ENCODE results near the gene ZKSCAN3. TPM values are rescaled to one million over a fixed set of nuclear protein-coding genes. Genes with fewer than 3 reads are reported as not detected.
A peak's percentile ranks its signal among the peaks of the same experiment; 100 is the strongest.
"Not testable (repeated sequence)": the region's sequence is repeated elsewhere in the genome, so short reads cannot be mapped to it uniquely, and the experiment has no call there.

The ZKSCAN3 gene
- total RNA-seq, 1 donor from 2014 or later, result 6.3 TPM

GRCh38 chr6:28393912-28394662 is 44.3 kb downstream of the ZKSCAN3 start:
- Histone ChIP-seq H3K36me3 (ENCODE audit: control insufficient read depth in 3 of 3, insufficient read depth in 3 of 3, low read length in 3 of 3) (peaks cover 6 to 22% (median 7%) of the 10 kb centered on the region in 3 donors), H3K4me1 (ENCODE audit: control insufficient read depth in 3 of 3, insufficient read depth in 3 of 3, low read length in 3 of 3) (peaks cover 0 to 7% (median 0%) of the 10 kb centered on the region in 3 donors), H3K9me3 (ENCODE audit: control insufficient read depth in 3 of 3, low read length in 3 of 3) (no peaks in the 10 kb centered on the region), H3K27me3 (ENCODE audit: control insufficient read depth in 3 of 3, insufficient read depth in 3 of 3, low read length in 3 of 3) (peaks cover 0 to under 1% (median 0%) of the 10 kb centered on the region in 3 donors), H3K27ac (ENCODE audit: low read depth, low read length) (no peak overlapping the region), H3K4me3 (ENCODE audit: low read length in 3 of 3) (no peak overlapping the region), H3K9ac (ENCODE audit: low read depth in 1 of 3, low read length in 3 of 3) (no peak overlapping the region)

- no peaks in the 10 kb centered on the region for H3K9me3 ChIP-seq (ENCODE audit: control insufficient read depth in 3 of 3, low read length in 3 of 3)
- no peak overlapping the region for H3K9ac ChIP-seq (ENCODE audit: low read depth in 1 of 3, low read length in 3 of 3)
- no peak overlapping the region for H3K4me3 ChIP-seq (ENCODE audit: low read length in 3 of 3)
- H3K4me1 ChIP-seq (ENCODE audit: control insufficient read depth in 3 of 3, insufficient read depth in 3 of 3, low read length in 3 of 3), result peaks cover 8 to 12% (median 8%) of the 10 kb centered on the region in 3 donors
- H3K27ac ChIP-seq (ENCODE audit: low read depth, low read length), result no peak overlapping the region
- peaks cover 0 to 8% (median 2%) of the 10 kb centered on the region in 3 donors for H3K36me3 ChIP-seq (ENCODE audit: control insufficient read depth in 3 of 3, insufficient read depth in 3 of 3, low read length in 3 of 3)
- H3K27me3 ChIP-seq (ENCODE audit: control insufficient read depth in 3 of 3, insufficient read depth in 3 of 3, low read length in 3 of 3), result peaks cover 0 to 8% (median 0%) of the 10 kb centered on the region in 3 donors
Observed at GRCh38 chr6:28395918-28396317, 46.2 kb downstream of the ZKSCAN3 start.

- Histone ChIP-seq H3K4me3 (ENCODE audit: low read length in 3 of 3) (peak within 1 kb of the TSS; percentile 76 to 91 (median 86)), H3K9ac (ENCODE audit: low read depth in 1 of 3, low read length in 3 of 3) (peak within 1 kb of the TSS; percentile 67 to 83 (median 79)), H3K9me3 (ENCODE audit: control insufficient read depth in 3 of 3, low read length in 3 of 3) (no peaks in the 10 kb centered on the region), H3K27ac (ENCODE audit: low read depth, low read length) (no peak within 1 kb of the TSS), H3K27me3 (ENCODE audit: control insufficient read depth in 3 of 3, insufficient read depth in 3 of 3, low read length in 3 of 3) (peaks cover 0 to 8% (median 0%) of the 10 kb centered on the region in 3 donors), H3K36me3 (ENCODE audit: control insufficient read depth in 3 of 3, insufficient read depth in 3 of 3, low read length in 3 of 3) (peaks cover 0 to 2% (median 0%) of the 10 kb centered on the region in 3 donors), H3K4me1 (ENCODE audit: control insufficient read depth in 3 of 3, insufficient read depth in 3 of 3, low read length in 3 of 3) (peaks cover 8 to 12% (median 8%) of the 10 kb centered on the region in 3 donors)
Observed at GRCh38 chr6:28399350-28400121, 49.8 kb downstream of the ZKSCAN3 start, which contains the start of gene ZSCAN12. ZSCAN12 (minus strand) TSS chr6:28399747; CDS start chr6:28398405, 1,342 bp downstream.

GRCh38 chr6:28400122-28400451 is 50.3 kb downstream of the ZKSCAN3 start:
- H3K9me3 ChIP-seq (ENCODE audit: control insufficient read depth in 3 of 3, low read length in 3 of 3), result no peaks in the 10 kb centered on the region
- H3K4me3 ChIP-seq (ENCODE audit: low read length in 3 of 3), result peak overlapping the region; percentile 76 to 91 (median 86)
- H3K27ac ChIP-seq (ENCODE audit: low read depth, low read length), result no peak overlapping the region
- peaks cover 0 to 2% (median 0%) of the 10 kb centered on the region in 3 donors for H3K36me3 ChIP-seq (ENCODE audit: control insufficient read depth in 3 of 3, insufficient read depth in 3 of 3, low read length in 3 of 3)
- peaks cover 0 to 8% (median 0%) of the 10 kb centered on the region in 3 donors for H3K27me3 ChIP-seq (ENCODE audit: control insufficient read depth in 3 of 3, insufficient read depth in 3 of 3, low read length in 3 of 3)
- H3K4me1 ChIP-seq (ENCODE audit: control insufficient read depth in 3 of 3, insufficient read depth in 3 of 3, low read length in 3 of 3), result peaks cover 8 to 12% (median 8%) of the 10 kb centered on the region in 3 donors
- H3K9ac ChIP-seq (ENCODE audit: low read depth in 1 of 3, low read length in 3 of 3), result peak overlapping the region in 2 of 3 donors; percentile 67 to 79

GRCh38 chr6:28401172-28401571 is 51.4 kb downstream of the ZKSCAN3 start:
- peaks cover 0 to 8% (median 0%) of the 10 kb centered on the region in 3 donors for H3K27me3 ChIP-seq (ENCODE audit: control insufficient read depth in 3 of 3, insufficient read depth in 3 of 3, low read length in 3 of 3)
- H3K4me3 ChIP-seq (ENCODE audit: low read length in 3 of 3), result no peak overlapping the region
- no peak overlapping the region for H3K27ac ChIP-seq (ENCODE audit: low read depth, low read length)
- H3K9me3 ChIP-seq (ENCODE audit: control insufficient read depth in 3 of 3, low read length in 3 of 3), result no peaks in the 10 kb centered on the region
- H3K9ac ChIP-seq (ENCODE audit: low read depth in 1 of 3, low read length in 3 of 3), result no peak overlapping the region
- H3K36me3 ChIP-seq (ENCODE audit: control insufficient read depth in 3 of 3, insufficient read depth in 3 of 3, low read length in 3 of 3), result peaks cover 0 to 2% (median 0%) of the 10 kb centered on the region in 3 donors
- peaks cover 8 to 12% (median 8%) of the 10 kb centered on the region in 3 donors for H3K4me1 ChIP-seq (ENCODE audit: control insufficient read depth in 3 of 3, insufficient read depth in 3 of 3, low read length in 3 of 3)

- Histone ChIP-seq H3K27ac (ENCODE audit: low read depth, low read length) (no peak overlapping the region), H3K9me3 (ENCODE audit: control insufficient read depth in 3 of 3, low read length in 3 of 3) (no peaks in the 10 kb centered on the region), H3K36me3 (ENCODE audit: control insufficient read depth in 3 of 3, insufficient read depth in 3 of 3, low read length in 3 of 3) (no peaks in the 10 kb centered on the region), H3K9ac (ENCODE audit: low read depth in 1 of 3, low read length in 3 of 3) (no peak overlapping the region), H3K4me3 (ENCODE audit: low read length in 3 of 3) (no peak overlapping the region), H3K4me1 (ENCODE audit: control insufficient read depth in 3 of 3, insufficient read depth in 3 of 3, low read length in 3 of 3) (peaks cover 6 to 8% (median 8%) of the 10 kb centered on the region in 3 donors), H3K27me3 (ENCODE audit: control insufficient read depth in 3 of 3, insufficient read depth in 3 of 3, low read length in 3 of 3) (peaks cover 0 to 8% (median 0%) of the 10 kb centered on the region in 3 donors)
Observed at GRCh38 chr6:28402197-28402596, 52.5 kb downstream of the ZKSCAN3 start.

- H3K9ac ChIP-seq (ENCODE audit: low read depth in 1 of 3, low read length in 3 of 3); H3K27ac ChIP-seq (ENCODE audit: low read depth, low read length); H3K4me3 ChIP-seq (ENCODE audit: low read length in 3 of 3); H3K4me1 ChIP-seq (ENCODE audit: control insufficient read depth in 3 of 3, insufficient read depth in 3 of 3, low read length in 3 of 3); H3K36me3 ChIP-seq (ENCODE audit: control insufficient read depth in 3 of 3, insufficient read depth in 3 of 3, low read length in 3 of 3); H3K9me3 ChIP-seq (ENCODE audit: control insufficient read depth in 3 of 3, low read length in 3 of 3): not testable (repeated sequence)
- H3K27me3 ChIP-seq (ENCODE audit: control insufficient read depth in 3 of 3, insufficient read depth in 3 of 3, low read length in 3 of 3), result peaks cover 0 to 10% (median 0%) of the 10 kb centered on the region in 3 donors
Observed at GRCh38 chr6:28403923-28404322, 54.2 kb downstream of the ZKSCAN3 start.

GRCh38 chr6:28407401-28407800 is 57.7 kb downstream of the ZKSCAN3 start:
- Histone ChIP-seq H3K4me3 (ENCODE audit: low read length in 3 of 3) (no peak overlapping the region), H3K36me3 (ENCODE audit: control insufficient read depth in 3 of 3, insufficient read depth in 3 of 3, low read length in 3 of 3) (no peaks in the 10 kb centered on the region), H3K4me1 (ENCODE audit: control insufficient read depth in 3 of 3, insufficient read depth in 3 of 3, low read length in 3 of 3) (no peaks in the 10 kb centered on the region), H3K27me3 (ENCODE audit: control insufficient read depth in 3 of 3, insufficient read depth in 3 of 3, low read length in 3 of 3) (peaks cover 0 to 2% (median 0%) of the 10 kb centered on the region in 3 donors), H3K9ac (ENCODE audit: low read depth in 1 of 3, low read length in 3 of 3) (no peak overlapping the region), H3K27ac (ENCODE audit: low read depth, low read length) (no peak overlapping the region), H3K9me3 (ENCODE audit: control insufficient read depth in 3 of 3, low read length in 3 of 3) (peaks cover 0 to 2% (median 0%) of the 10 kb centered on the region in 3 donors)

- H3K9ac ChIP-seq (ENCODE audit: low read depth in 1 of 3, low read length in 3 of 3), result no peak overlapping the region
- no peaks in the 10 kb centered on the region for H3K36me3 ChIP-seq (ENCODE audit: control insufficient read depth in 3 of 3, insufficient read depth in 3 of 3, low read length in 3 of 3)
- H3K4me1 ChIP-seq (ENCODE audit: control insufficient read depth in 3 of 3, insufficient read depth in 3 of 3, low read length in 3 of 3), result no peaks in the 10 kb centered on the region
- H3K4me3 ChIP-seq (ENCODE audit: low read length in 3 of 3), result no peak overlapping the region
- peaks cover 0 to 2% (median 0%) of the 10 kb centered on the region in 3 donors for H3K9me3 ChIP-seq (ENCODE audit: control insufficient read depth in 3 of 3, low read length in 3 of 3)
- peaks cover 0 to 2% (median 0%) of the 10 kb centered on the region in 3 donors for H3K27me3 ChIP-seq (ENCODE audit: control insufficient read depth in 3 of 3, insufficient read depth in 3 of 3, low read length in 3 of 3)
- H3K27ac ChIP-seq (ENCODE audit: low read depth, low read length), result no peak overlapping the region
Observed at GRCh38 chr6:28408076-28408802, 58.5 kb downstream of the ZKSCAN3 start.
